Embryonic facial prominence (tissue), 1 donor: Measurements from ENCODE around the gene ARID5B.

Experiments
- DNase-seq: peaks from one replicate; pipeline ENCODE4 v3.0.0-alpha.2; 2016; ENCODE audit errors: extremely low spot score

Gene ARID5B

GRCh38 chr10:62098278-62099121 is 197.0 kb downstream of the ARID5B start:
- DNase-seq = no peak

- no peak for DNase-seq
Observed at GRCh38 chr10:62099299-62099698, 197.8 kb downstream of the ARID5B start.

DNA sequence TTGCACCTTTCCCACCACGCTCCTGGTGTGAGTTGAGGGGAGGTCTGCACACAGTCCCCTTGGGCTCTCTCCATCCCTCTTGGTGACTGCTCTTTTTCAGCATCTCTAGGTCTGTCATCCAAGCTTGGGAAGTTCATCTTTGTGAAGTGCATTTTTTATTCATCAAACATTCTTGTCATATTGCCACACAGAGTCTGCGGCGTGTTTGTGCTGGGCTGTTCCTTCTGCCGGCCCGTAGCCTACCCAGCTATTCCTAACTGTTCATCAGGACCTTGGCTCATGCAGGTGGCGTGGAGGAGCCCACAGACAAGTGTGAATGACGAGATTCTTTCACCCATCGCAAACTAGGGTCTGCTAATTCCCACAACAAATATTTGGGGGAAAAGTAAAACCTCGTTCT is 202.4 kb downstream of the ARID5B start:
- DNase-seq = no peak

DNA sequence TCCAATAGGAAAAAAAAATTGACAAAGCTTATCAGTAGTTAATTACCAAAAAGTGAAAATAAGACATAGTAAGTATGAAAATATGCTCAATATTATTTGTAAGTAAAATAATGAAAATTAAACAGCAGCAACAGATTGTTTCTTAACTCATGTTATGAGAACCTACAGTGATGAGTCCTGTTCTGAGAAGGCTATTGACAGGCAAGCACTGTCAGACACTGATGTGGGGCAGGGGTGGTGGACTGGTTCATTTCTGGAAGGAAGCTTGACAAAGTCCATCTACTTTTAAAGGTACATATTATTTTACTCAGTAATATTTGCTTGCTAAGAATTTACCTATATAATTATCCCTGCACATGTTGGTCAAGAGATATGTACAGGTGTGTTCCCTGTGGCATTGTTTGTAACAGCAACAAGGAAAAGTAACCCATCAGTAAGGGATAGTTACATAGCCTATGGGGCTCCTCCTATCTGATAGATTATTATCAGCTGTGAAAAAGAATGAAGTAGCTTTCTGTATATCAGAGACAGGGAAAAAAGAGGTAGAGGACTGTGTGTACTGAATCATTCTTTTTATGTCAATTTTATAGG is 205.5 kb downstream of the ARID5B start:
- DNase-seq = no peak

DNA sequence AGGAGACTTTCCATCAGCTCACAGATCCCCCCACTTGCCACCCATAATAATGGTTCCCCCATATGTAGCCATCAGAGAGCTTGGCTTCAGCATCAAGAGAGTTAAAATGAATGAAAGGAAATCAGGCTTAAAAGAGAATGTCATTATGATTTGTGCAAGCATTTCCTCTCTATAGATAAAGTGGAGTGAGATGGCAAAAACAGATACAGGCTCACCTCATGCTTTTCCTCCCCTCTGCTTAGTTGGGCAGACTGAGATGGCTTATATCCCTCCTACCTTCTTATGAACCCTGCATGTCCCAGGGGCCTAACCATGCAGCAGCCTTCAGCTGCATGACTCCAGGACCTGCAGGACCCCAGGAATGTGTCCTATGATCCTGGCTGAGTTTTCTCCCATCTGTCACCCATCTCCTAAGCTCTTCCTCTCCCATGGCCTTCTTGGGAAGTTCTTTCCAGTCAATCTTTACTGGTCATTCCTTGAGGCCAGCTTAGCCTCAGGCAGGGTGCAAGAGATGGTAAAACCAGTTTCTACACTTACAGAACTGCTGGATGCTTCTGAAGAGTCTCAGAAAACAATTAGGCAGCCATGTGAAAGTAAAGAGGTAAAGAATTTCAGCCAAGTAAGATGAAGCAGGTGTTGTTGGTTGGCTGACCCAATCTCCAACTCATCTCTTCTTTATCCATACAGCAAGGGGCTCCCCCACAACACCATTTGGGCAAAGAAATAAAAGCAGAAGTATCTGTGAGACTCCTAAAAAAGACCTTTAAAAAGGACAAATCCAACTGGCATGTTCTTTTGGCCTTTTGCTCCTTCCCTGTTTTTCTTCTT is 207.5 kb downstream of the ARID5B start:
- no peak for DNase-seq

- no peak for DNase-seq
Observed at GRCh38 chr10:62109587-62110293, 208.2 kb downstream of the ARID5B start.

DNA sequence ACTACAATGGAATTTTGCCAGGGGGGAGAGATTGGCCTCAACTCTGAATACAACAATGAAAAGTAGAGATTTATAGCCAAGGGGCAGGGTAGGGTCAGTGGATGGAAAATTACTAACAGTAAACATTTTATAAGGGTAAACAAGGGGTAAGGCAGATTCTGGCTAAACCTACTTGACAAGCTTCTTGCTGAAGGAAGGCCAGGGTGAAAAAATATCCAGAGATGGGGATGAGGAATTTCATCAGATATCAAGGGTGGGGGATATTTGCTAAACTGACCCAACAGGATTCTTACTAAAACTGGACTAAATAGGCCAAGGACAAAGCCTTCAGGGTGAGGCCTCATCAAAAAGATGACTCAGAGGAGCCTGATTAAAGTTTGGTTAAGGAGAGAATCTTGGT is 210.8 kb downstream of the ARID5B start:
- no peak for DNase-seq

GRCh38 chr10:62112963-62113362 is 211.5 kb downstream of the ARID5B start:
- DNase-seq = no peak

- no peak for DNase-seq
Observed at GRCh38 chr10:62113680-62114079, 212.2 kb downstream of the ARID5B start.

GRCh38 chr10:62115321-62115720 is 213.8 kb downstream of the ARID5B start:
- no peak for DNase-seq

- DNase-seq = no peak
Observed at GRCh38 chr10:62115842-62116241, 214.3 kb downstream of the ARID5B start.

DNA sequence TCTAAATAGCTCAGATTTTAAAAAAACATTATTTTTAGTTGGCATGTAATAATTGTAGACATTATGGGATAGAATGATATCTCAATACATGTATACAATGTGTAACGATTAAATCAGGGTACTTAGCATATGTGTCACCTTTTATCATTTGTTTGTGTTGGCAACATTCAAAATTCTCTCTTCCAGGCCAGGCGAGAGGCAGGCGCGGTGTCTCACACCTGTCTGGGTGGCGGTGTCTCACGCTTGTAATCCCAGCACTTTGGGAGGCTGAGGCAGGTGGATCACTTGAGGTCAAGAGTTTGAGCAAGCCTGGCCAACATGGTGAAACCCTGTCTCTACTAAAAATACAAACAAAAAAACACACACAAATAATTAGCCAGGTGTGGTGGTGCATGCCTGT is 215.4 kb downstream of the ARID5B start:
- no peak for DNase-seq

DNA sequence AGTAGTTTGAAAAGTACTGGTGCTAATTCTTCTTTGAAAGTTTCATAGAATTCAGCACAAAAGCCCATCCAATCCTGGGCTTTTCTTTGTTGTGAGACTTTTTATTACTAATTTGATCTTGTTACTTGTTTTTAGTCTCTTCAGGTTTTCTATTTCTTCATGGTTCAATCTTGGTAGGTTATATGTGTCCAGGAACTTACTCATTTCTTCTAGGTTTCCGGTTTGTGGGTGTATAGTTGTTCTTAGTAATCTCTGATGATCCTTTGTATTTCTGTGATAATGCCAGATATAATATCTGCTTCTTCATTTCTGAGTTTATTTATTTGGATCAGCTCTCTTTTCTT is 219.7 kb downstream of the ARID5B start:
- no peak for DNase-seq

GRCh38 chr10:62127975-62128374 is 226.5 kb downstream of the ARID5B start:
- DNase-seq = no peak

- no peak for DNase-seq
Observed at GRCh38 chr10:62130948-62131347, 229.4 kb downstream of the ARID5B start.

GRCh38 chr10:62131724-62132123 is 230.2 kb downstream of the ARID5B start:
- DNase-seq = no peak

GRCh38 chr10:62133618-62134017 is 232.1 kb downstream of the ARID5B start:
- no peak for DNase-seq

- no peak for DNase-seq
Observed at GRCh38 chr10:62136931-62137330, 235.4 kb downstream of the ARID5B start.
